ENCODE results near the gene TVP23B. TPM values are rescaled to one million over a fixed set of nuclear protein-coding genes. Genes with fewer than 3 reads are reported as not detected.
"Not testable (repeated sequence)": the region's sequence is repeated elsewhere in the genome, so short reads cannot be mapped to it uniquely, and the experiment has no call there.

TVP23B gene
- total RNA-seq, result 10 to 100 TPM; 36.2 to 42.9 (median 42.0) TPM

- H3K27me3 Mint-ChIP-seq (ENCODE audit: low read depth); H3K9me3 Mint-ChIP-seq; H3K36me3 Mint-ChIP-seq (ENCODE audit: insufficient read depth): not testable (repeated sequence)
- H3K4me3 Mint-ChIP-seq, result peak within 1 kb of the TSS; percentile 86
- peaks cover 21% of the 10 kb centered on the region for H3K4me1 Mint-ChIP-seq (ENCODE audit: low read depth)
- peak; percentile 95 for DNase-seq
- peak; percentile 99 to 100 for ATAC-seq
These were observed at the start of gene TVP23B for GRCh38 chr17:18780991-18781718. TVP23B (plus strand) TSS chr17:18781183; CDS start chr17:18781294, 111 bp downstream.

- H3K27me3 Mint-ChIP-seq (ENCODE audit: low read depth); H3K4me1 Mint-ChIP-seq (ENCODE audit: low read depth); H3K4me3 Mint-ChIP-seq; DNase-seq; H3K36me3 Mint-ChIP-seq (ENCODE audit: insufficient read depth); ATAC-seq; H3K9me3 Mint-ChIP-seq: not testable (repeated sequence)
These were observed 48.5 kb upstream of the TVP23B start for GRCh38 chr17:18732438-18732837.

GRCh38 chr17:18733350-18733749 is 47.6 kb upstream of the TVP23B start:
- H3K4me3 Mint-ChIP-seq; H3K36me3 Mint-ChIP-seq (ENCODE audit: insufficient read depth): not testable (repeated sequence)

GRCh38 chr17:18739616-18740391 is 41.2 kb upstream of the TVP23B start:
- not testable (repeated sequence) for H3K36me3 Mint-ChIP-seq (ENCODE audit: insufficient read depth); H3K4me3 Mint-ChIP-seq; H3K9me3 Mint-ChIP-seq; H3K27me3 Mint-ChIP-seq (ENCODE audit: low read depth); DNase-seq; ATAC-seq; H3K4me1 Mint-ChIP-seq (ENCODE audit: low read depth)

More at GRCh38 chr17:18733350-18733749, 47.6 kb upstream of the TVP23B start:
- not testable (repeated sequence) for ATAC-seq; DNase-seq; H3K27me3 Mint-ChIP-seq (ENCODE audit: low read depth); H3K9me3 Mint-ChIP-seq; H3K4me1 Mint-ChIP-seq (ENCODE audit: low read depth)

- not testable (repeated sequence) for H3K4me1 Mint-ChIP-seq (ENCODE audit: low read depth); ATAC-seq; H3K9me3 Mint-ChIP-seq; H3K27me3 Mint-ChIP-seq (ENCODE audit: low read depth); H3K36me3 Mint-ChIP-seq (ENCODE audit: insufficient read depth); DNase-seq; H3K4me3 Mint-ChIP-seq
These were observed 39.8 kb upstream of the TVP23B start for GRCh38 chr17:18741228-18741627.

- not testable (repeated sequence) for H3K4me1 Mint-ChIP-seq (ENCODE audit: low read depth); DNase-seq; H3K36me3 Mint-ChIP-seq (ENCODE audit: insufficient read depth); ATAC-seq; H3K4me3 Mint-ChIP-seq; H3K27me3 Mint-ChIP-seq (ENCODE audit: low read depth); H3K9me3 Mint-ChIP-seq
These were observed 37.1 kb upstream of the TVP23B start, which contains the start of gene FBXW10 for GRCh38 chr17:18743699-18744421. FBXW10 (plus strand) TSS chr17:18744054; CDS start chr17:18744245, 191 bp downstream.

GRCh38 chr17:18744726-18745125 is 36.3 kb upstream of the TVP23B start:
- H3K4me1 Mint-ChIP-seq (ENCODE audit: low read depth); H3K9me3 Mint-ChIP-seq: not testable (repeated sequence)

GRCh38 chr17:18746551-18746950 is 34.4 kb upstream of the TVP23B start:
- not testable (repeated sequence) for H3K36me3 Mint-ChIP-seq (ENCODE audit: insufficient read depth); ATAC-seq; DNase-seq; H3K27me3 Mint-ChIP-seq (ENCODE audit: low read depth); H3K4me3 Mint-ChIP-seq; H3K4me1 Mint-ChIP-seq (ENCODE audit: low read depth); H3K9me3 Mint-ChIP-seq

More at GRCh38 chr17:18744726-18745125, 36.3 kb upstream of the TVP23B start:
- ATAC-seq; DNase-seq; H3K4me3 Mint-ChIP-seq; H3K36me3 Mint-ChIP-seq (ENCODE audit: insufficient read depth); H3K27me3 Mint-ChIP-seq (ENCODE audit: low read depth): not testable (repeated sequence)

- not testable (repeated sequence) for ATAC-seq; H3K4me1 Mint-ChIP-seq (ENCODE audit: low read depth); H3K9me3 Mint-ChIP-seq
These were observed 33.5 kb upstream of the TVP23B start for GRCh38 chr17:18747501-18747900.

GRCh38 chr17:18750242-18750641 is 30.7 kb upstream of the TVP23B start:
- not testable (repeated sequence) for H3K36me3 Mint-ChIP-seq (ENCODE audit: insufficient read depth)

More at GRCh38 chr17:18747501-18747900, 33.5 kb upstream of the TVP23B start:
- H3K36me3 Mint-ChIP-seq (ENCODE audit: insufficient read depth); H3K4me3 Mint-ChIP-seq; H3K27me3 Mint-ChIP-seq (ENCODE audit: low read depth); DNase-seq: not testable (repeated sequence)

GRCh38 chr17:18753829-18754409 is 27.1 kb upstream of the TVP23B start:
- not testable (repeated sequence) for DNase-seq; H3K4me1 Mint-ChIP-seq (ENCODE audit: low read depth); H3K36me3 Mint-ChIP-seq (ENCODE audit: insufficient read depth); H3K27me3 Mint-ChIP-seq (ENCODE audit: low read depth); H3K9me3 Mint-ChIP-seq; ATAC-seq; H3K4me3 Mint-ChIP-seq

More at GRCh38 chr17:18750242-18750641, 30.7 kb upstream of the TVP23B start:
- not testable (repeated sequence) for H3K4me1 Mint-ChIP-seq (ENCODE audit: low read depth); H3K9me3 Mint-ChIP-seq; DNase-seq; ATAC-seq; H3K4me3 Mint-ChIP-seq; H3K27me3 Mint-ChIP-seq (ENCODE audit: low read depth)

- H3K36me3 Mint-ChIP-seq (ENCODE audit: insufficient read depth); H3K9me3 Mint-ChIP-seq; DNase-seq; H3K4me3 Mint-ChIP-seq; H3K4me1 Mint-ChIP-seq (ENCODE audit: low read depth); H3K27me3 Mint-ChIP-seq (ENCODE audit: low read depth); ATAC-seq: not testable (repeated sequence)
These were observed 25.0 kb upstream of the TVP23B start for GRCh38 chr17:18755969-18756368.

GRCh38 chr17:18757368-18758044 is 23.5 kb upstream of the TVP23B start:
- DNase-seq, result not testable (repeated sequence)

More at GRCh38 chr17:18757368-18758044, 23.5 kb upstream of the TVP23B start:
- H3K4me1 Mint-ChIP-seq (ENCODE audit: low read depth); H3K9me3 Mint-ChIP-seq; ATAC-seq; H3K27me3 Mint-ChIP-seq (ENCODE audit: low read depth); H3K4me3 Mint-ChIP-seq; H3K36me3 Mint-ChIP-seq (ENCODE audit: insufficient read depth): not testable (repeated sequence)
